Muscle layer of duodenum (tissue), 2 donors: ENCODE data around the gene POU3F3.

Source experiments
- H3K27ac ChIP-seq: one replicate; pipeline ENCODE4 v1.7.0; 2013; ENCODE audit warnings: mild to moderate bottlenecking, low read length
- H3K27me3 ChIP-seq: one replicate; pipeline ENCODE4 v1.7.0; 2013; ENCODE audit warnings: low read depth, mild to moderate bottlenecking, control low read depth, low read length
- H3K36me3 ChIP-seq, 2 donors: one replicate each; pipeline ENCODE4 v1.7.0; 2013; ENCODE audit warnings: low read length in 2 of 2, control low read depth in 1 of 2, mild to moderate bottlenecking in 1 of 2; ENCODE audit not compliant: insufficient read depth in 2 of 2, control insufficient read depth in 1 of 2
- H3K4me1 ChIP-seq, 2 donors: one replicate each; pipeline ENCODE4 v1.7.0; 2013; ENCODE audit warnings: low read length in 2 of 2, mild to moderate bottlenecking in 2 of 2, control low read depth in 1 of 2, moderate library complexity in 1 of 2; ENCODE audit not compliant: insufficient read depth in 2 of 2, control insufficient read depth in 1 of 2
- H3K4me3 ChIP-seq, 2 donors: one replicate each; pipeline ENCODE4 v1.7.0; 2013; ENCODE audit warnings: low read length in 2 of 2, low read depth in 1 of 2, mild to moderate bottlenecking in 1 of 2
- H3K9me3 ChIP-seq, 2 donors: one replicate each; pipeline ENCODE4 v1.7.0; 2013; ENCODE audit warnings: low read length in 2 of 2, control low read depth in 1 of 2, mild to moderate bottlenecking in 1 of 2; ENCODE audit not compliant: control insufficient read depth in 1 of 2
- donor health status: healthy.

POU3F3 gene

GRCh38 chr2:104863468-104864279, 9.8 kb downstream of the POU3F3 start:
- Histone ChIP-seq H3K36me3 (no peaks in the 10 kb centered on the region), H3K9me3 (peaks cover 0 to 2% of the 10 kb centered on the region in 2 donors), H3K27ac (no peak overlapping the region), H3K4me3 (no peak overlapping the region), H3K27me3 (peaks cover 90% of the 10 kb centered on the region), H3K4me1 (peaks cover 0 to 24% of the 10 kb centered on the region in 2 donors)

DNA sequence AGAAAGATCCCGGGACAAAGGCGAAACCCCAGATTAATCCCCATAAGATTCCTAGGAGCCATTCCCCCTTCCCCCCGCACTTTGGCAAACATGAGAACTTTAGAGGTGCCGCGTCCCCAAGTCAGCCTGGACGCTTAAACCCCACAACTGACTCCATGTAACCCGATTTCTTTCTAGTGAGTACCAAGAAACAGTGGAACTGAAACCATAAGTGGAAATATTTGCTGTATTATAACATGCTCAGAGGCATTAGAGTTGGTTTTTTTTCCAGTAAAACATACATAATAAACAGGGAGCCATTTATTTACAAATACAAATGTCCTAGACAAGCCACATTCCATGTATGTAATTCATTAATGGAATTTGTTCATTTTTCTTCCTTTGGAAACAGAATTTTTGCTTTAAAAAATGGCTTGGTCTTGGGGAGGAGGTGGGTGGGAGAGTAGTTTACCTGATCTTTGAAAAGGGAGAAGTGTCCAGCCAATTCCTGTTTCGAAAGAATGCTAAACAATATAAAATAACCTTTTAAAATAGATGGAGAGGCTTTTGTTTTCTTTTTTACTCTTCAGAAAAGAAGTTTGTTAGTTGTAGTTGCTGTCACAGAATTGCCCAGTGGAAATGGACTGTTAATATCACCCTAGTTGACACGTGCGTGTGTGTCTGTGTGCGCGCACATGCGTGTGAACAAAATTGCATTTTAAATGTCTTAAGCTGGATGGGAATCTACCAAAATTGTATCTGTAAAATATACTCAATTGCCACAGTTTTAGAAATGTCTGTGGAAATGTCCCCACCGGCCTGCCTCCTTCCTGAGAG, 10.6 kb downstream of the POU3F3 start:
- Histone ChIP-seq H3K27me3 (peaks cover 91% of the 10 kb centered on the region), H3K4me3 (no peak overlapping the region), H3K36me3 (no peaks in the 10 kb centered on the region), H3K4me1 (peaks cover 0 to 24% of the 10 kb centered on the region in 2 donors), H3K27ac (no peak overlapping the region), H3K9me3 (no peaks in the 10 kb centered on the region)

DNA sequence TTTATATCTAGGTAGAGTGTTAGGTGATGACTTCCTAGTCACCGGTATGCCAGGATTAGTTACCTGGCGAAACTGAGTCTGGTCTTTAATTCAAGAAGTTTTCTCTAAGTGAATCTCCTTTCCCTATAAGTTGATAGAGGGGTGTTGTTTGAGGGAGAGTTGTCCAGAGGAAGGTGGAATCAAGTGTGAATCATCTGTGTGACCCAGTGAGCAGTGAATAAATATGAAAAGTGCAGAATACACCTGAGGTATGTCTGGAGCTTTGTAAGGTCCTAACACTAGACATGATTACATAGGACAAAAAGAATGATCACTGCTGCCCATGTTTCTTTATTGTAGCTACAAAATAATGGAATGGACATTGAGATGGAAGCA, 11.2 kb downstream of the POU3F3 start:
- no peak overlapping the region for H3K4me3 ChIP-seq
- peaks cover 0 to 24% of the 10 kb centered on the region in 2 donors for H3K4me1 ChIP-seq
- no peaks in the 10 kb centered on the region for H3K9me3 ChIP-seq
- peaks cover 92% of the 10 kb centered on the region for H3K27me3 ChIP-seq
- no peak overlapping the region for H3K27ac ChIP-seq
- no peaks in the 10 kb centered on the region for H3K36me3 ChIP-seq

DNA sequence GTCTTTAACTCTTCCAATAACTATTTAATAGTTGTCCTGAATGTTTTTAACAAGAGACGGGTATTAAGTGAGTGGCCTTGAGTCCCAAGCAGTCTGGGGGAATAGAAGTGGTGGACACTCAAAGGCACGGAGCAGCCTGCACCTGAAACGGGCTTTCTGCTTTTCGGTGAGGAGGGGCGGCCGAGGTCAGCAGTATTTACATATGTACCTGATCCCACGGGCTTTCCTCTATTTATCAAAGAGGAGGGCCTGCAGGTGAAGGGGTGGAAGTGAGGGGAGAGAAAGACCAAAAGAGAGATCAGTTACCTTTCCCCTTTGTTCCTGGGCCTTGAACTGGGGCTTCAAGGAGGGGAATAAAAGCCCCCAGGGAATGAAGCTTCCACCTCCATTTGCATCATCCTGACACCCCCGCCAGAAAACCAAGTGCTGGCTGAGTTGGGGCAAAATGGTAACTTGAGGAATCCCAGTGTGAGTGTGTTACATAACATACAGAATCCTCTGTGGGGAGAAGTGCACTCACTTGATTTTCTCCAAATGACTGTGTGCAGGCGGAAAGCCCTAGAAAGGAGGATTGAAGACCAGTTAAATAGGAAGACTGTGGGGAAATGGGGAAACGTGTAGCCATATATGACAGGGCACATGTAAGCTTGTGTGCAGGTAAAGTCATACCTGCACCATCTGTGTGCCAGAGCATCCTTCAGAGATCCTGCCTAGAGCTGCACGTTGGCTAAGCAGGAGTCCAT, 12.4 kb downstream of the POU3F3 start:
- Histone ChIP-seq H3K9me3 (no peaks in the 10 kb centered on the region), H3K36me3 (no peaks in the 10 kb centered on the region), H3K4me1 (peaks cover 0 to 24% of the 10 kb centered on the region in 2 donors), H3K27ac (no peak overlapping the region), H3K4me3 (no peak overlapping the region), H3K27me3 (peaks cover 96% of the 10 kb centered on the region)

DNA sequence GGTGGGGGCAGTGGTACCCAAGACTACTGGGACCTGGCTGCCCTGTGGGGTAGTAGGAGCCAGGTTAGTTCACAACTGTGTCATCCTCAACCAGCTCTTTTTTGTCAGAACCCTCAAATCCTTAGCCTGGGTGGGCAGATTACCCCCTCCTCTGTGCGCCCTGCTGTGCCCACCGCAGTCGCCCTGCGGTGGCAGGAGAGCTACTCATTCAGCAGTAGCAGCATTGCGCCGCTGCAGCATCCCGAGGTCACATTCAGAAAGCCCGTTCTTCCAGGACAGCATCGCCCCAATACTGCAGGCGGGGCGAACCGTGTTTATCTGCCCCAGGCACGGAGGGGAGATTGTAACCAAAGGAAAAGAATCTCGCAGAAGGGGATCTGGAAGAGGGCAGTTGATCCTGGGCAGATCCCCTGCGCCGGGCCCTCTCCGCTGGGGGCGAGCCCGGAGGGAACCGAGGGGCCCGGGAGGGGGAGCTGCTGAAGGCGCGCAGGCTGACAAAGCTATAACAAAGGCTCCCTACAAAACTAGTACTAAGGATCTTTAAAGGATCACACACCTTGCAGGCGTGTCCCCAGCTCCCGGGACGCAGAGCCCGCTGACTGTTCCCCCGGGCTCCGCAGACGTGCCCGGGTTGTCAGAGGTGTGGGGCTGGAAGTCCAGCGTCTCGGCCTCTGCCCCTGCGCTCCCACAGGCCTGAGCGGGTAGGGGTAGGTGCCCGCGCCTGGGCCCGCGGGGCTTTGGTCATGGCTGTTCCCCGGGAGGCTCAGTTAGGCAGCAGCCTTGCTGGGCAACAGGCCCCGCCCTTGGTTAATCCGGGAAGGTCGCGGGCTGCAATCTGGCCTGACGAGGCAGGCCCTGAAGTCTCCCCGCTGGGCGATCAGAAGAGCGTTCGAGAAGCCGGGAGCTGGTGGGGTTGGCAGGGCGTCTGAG, 13.2 kb downstream of the POU3F3 start:
- H3K4me1 ChIP-seq = peaks cover 0 to 25% of the 10 kb centered on the region in 2 donors
- H3K27me3 ChIP-seq = peaks cover 96% of the 10 kb centered on the region
- no peak overlapping the region for H3K27ac ChIP-seq
- no peak overlapping the region for H3K4me3 ChIP-seq
- no peaks in the 10 kb centered on the region for H3K36me3 ChIP-seq
- no peaks in the 10 kb centered on the region for H3K9me3 ChIP-seq

DNA sequence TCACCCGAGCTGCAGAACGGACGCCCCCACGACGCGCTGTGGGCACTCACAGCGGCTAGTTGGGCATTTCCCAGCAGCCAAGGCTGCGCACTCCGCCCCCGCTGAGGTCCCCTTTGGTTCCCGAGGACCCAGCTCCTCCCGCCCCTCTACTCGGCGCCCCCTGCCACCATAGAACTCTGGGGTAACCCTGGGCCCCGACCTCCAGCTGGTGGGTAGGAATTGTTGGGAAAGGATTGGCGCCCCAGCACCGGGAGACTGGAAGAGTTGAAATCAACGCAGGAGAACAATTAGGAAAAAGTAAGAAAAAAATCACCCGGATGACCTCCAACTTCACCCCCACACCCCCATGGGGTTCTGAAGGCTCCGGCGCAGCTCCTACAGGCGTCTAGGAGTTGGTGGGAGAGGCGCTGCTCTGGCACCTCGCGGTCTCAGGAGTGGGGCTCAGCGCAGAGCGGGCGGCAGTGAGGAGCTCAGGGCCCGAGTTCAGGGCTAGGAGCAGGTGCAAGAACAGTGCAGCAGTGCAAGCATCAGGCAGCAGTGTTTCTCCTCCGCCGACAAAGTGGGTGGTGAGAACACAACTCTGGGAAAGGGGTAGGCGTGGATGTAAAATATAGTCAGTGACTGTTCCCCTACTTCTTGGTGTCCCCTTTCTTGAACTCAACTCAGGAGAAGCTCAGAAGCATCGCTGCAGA, 14.0 kb downstream of the POU3F3 start:
- H3K9me3 ChIP-seq = no peaks in the 10 kb centered on the region
- no peak overlapping the region for H3K27ac ChIP-seq
- H3K4me3 ChIP-seq = no peak overlapping the region
- no peaks in the 10 kb centered on the region for H3K36me3 ChIP-seq
- peaks cover 0 to 31% of the 10 kb centered on the region in 2 donors for H3K4me1 ChIP-seq
- H3K27me3 ChIP-seq = peaks cover 95% of the 10 kb centered on the region

DNA sequence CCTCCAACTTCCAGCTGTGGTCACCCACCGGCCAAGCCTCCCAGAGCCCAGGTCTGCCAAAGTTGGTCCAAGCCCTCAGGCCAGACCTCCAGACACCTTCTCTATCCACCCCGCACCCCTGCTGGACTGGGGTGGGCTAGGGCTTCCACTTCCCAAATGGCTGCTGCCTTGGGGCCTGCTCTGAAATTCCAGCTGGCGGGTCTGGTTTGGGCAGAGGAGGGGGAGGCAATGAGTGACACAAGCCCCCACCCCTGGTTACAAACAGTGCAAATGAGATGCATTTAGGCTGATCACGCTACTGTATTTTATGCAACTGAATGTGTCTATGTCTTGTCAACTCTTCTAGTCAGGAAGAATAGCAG, 14.6 kb downstream of the POU3F3 start:
- no peak overlapping the region for H3K4me3 ChIP-seq
- peaks cover 0 to 34% of the 10 kb centered on the region in 2 donors for H3K4me1 ChIP-seq
- no peaks in the 10 kb centered on the region for H3K9me3 ChIP-seq
- no peaks in the 10 kb centered on the region for H3K36me3 ChIP-seq
- H3K27me3 ChIP-seq = peaks cover 92% of the 10 kb centered on the region
- H3K27ac ChIP-seq = no peak overlapping the region

GRCh38 chr2:104870100-104870975, 16.4 kb downstream of the POU3F3 start:
- H3K36me3 ChIP-seq = no peaks in the 10 kb centered on the region
- H3K27me3 ChIP-seq = peaks cover 74% of the 10 kb centered on the region
- H3K27ac ChIP-seq = no peak overlapping the region
- peaks cover 0 to 31% of the 10 kb centered on the region in 2 donors for H3K4me1 ChIP-seq
- no peaks in the 10 kb centered on the region for H3K9me3 ChIP-seq
- H3K4me3 ChIP-seq = no peak overlapping the region

DNA sequence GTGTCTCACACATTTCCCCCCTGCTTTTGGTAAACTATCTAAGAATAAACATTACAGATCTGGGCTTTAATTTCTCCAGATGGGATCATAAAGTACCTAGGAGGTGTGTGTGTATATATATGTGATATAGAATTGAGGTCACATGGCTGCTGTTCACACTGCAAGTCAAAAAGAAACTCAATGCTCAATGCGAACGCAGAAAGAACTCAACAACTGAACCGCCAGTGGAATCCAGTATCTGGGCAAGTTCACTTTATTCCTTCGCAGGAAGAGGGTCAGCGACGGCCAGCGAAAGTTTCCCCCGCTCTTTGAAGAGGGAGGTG, 17.7 kb downstream of the POU3F3 start:
- H3K9me3 ChIP-seq = no peaks in the 10 kb centered on the region
- no peak overlapping the region for H3K27ac ChIP-seq
- peak overlapping the region in 1 of 2 donors; percentile 78 for H3K4me3 ChIP-seq
- no peaks in the 10 kb centered on the region for H3K36me3 ChIP-seq
- peaks cover 62% of the 10 kb centered on the region for H3K27me3 ChIP-seq
- H3K4me1 ChIP-seq = peaks cover 0 to 31% of the 10 kb centered on the region in 2 donors
